GM03348 (cell line): Measurements from ENCODE around the gene SOCS7.

Source experiments
- DNase-seq: peaks from one replicate; pipeline ENCODE4 v3.0.0; 2012; ENCODE audit warnings: low spot score

The SOCS7 gene

GRCh38 chr17:38336838-38337237, 14.8 kb upstream of the SOCS7 start:
- no peak for DNase-seq

GRCh38 chr17:38338053-38338452, 13.6 kb upstream of the SOCS7 start:
- no peak for DNase-seq

- no peak for DNase-seq
Measured at GRCh38 chr17:38338535-38338934, 13.1 kb upstream of the SOCS7 start.

- no peak for DNase-seq
Measured at GRCh38 chr17:38339891-38340290, 11.8 kb upstream of the SOCS7 start.

- peak; percentile 25 for DNase-seq
Measured at GRCh38 chr17:38341035-38341721, 10.5 kb upstream of the SOCS7 start.

GRCh38 chr17:38342886-38343607, 8.6 kb upstream of the SOCS7 start:
- no peak for DNase-seq

GRCh38 chr17:38343608-38344419, 7.8 kb upstream of the SOCS7 start, which contains the start of gene GPR179:
Gene GPR179, minus strand, starts transcription at chr17:38343956. Its CDS starts 167 bp downstream, at chr17:38343789.
- no peak for DNase-seq

GRCh38 chr17:38344420-38344745, 7.3 kb upstream of the SOCS7 start:
- no peak for DNase-seq

- DNase-seq = no peak
Measured at GRCh38 chr17:38345743-38346142, 5.9 kb upstream of the SOCS7 start.

- DNase-seq = peak; percentile 88
Measured at GRCh38 chr17:38349097-38349730, 2.4 kb upstream of the SOCS7 start.

- DNase-seq = no peak
Measured at GRCh38 chr17:38350035-38350434, 1.6 kb upstream of the SOCS7 start.

GRCh38 chr17:38352245-38353085, 821 bp downstream of the SOCS7 start:
- peak; percentile 59 for DNase-seq

GRCh38 chr17:38353086-38353604, 1.5 kb downstream of the SOCS7 start:
- no peak for DNase-seq

- DNase-seq = no peak
Measured at GRCh38 chr17:38353668-38354067, 2.0 kb downstream of the SOCS7 start.

GRCh38 chr17:38354466-38354865, 2.8 kb downstream of the SOCS7 start:
- DNase-seq = no peak

- no peak for DNase-seq
Measured at GRCh38 chr17:38355251-38355650, 3.6 kb downstream of the SOCS7 start.

- DNase-seq = no peak
Measured at GRCh38 chr17:38357486-38358123, 6.0 kb downstream of the SOCS7 start.

GRCh38 chr17:38358586-38359513, 7.2 kb downstream of the SOCS7 start:
- DNase-seq = peak; percentile 42

- peak; percentile 29 for DNase-seq
Measured at GRCh38 chr17:38361694-38362465, 10.2 kb downstream of the SOCS7 start.
